GM21529 (cell line): ENCODE measurements around the gene TJP1.
"Not testable (repeated sequence)": the region's sequence is repeated elsewhere in the genome, so short reads cannot be mapped to it uniquely, and the experiment has no call there.

Experiments
- ATAC-seq: cut with Tn5 transposase; IDR thresholded peaks from one replicate; pipeline ENCODE4 v1.9.1; 2021; ENCODE audit not compliant: unreplicated experiment

The TJP1 gene

DNA sequence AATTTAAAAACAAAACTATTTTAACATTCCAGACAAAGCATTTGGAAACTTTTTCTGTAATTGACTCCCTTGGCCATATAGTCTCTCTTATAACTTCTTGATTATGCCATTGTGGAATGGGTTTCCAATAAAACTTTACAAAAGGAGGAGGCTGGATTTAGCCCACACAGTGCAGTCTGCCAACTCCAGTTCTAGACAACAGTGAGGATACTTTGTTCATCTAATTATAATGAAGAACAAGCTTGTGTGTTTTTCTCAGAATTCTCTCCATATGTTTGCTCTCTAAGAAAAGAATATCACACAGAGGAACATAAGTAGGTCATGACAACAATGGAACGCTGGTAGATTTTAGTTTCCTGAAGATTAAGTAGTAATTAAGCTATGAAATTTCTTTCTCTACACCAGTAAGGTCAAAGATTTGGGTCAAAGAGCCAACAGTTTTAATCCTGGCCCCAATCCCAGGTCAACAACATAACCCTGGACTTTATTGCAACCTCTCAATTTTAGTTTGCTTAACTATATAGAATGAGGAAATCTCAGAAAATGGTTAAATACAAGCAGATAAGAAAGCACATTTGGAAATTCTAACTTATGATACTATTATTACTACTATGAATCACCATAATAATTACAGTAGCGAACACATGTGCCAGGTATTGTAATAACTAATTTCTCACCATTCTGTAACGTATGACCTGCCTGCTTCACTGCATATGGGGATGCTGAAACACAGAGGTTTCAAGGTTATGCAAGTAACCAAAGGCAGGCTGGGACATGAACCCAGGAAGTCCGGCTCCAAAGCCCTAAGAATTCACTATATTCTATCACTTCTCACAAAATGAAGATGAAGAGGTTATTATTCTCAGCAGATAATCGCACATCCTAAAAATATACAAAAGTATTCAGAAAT, 65.7 kb downstream of the TJP1 start:
- no peak for ATAC-seq

GRCh38 chr15:29754009-29754408, 68.3 kb downstream of the TJP1 start:
- ATAC-seq = not testable (repeated sequence)

DNA sequence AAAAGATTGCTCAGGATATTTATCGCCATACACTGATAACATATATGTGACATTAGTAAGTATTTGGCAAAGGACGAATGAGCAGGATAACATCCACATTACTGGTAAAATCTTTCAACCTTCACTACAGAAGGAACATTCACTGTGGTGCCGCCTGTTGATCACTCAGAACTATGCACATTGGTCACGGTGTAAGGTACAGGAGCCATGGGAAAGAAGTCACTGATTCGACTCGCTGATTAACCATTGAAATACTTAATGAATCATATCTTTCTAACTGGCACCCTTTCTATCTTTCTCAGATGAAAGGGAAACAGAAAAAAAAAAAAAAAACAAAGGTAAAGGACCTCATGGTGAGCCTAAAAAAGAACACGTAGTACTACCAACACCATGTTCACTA, 68.8 kb downstream of the TJP1 start:
- ATAC-seq = no peak

DNA sequence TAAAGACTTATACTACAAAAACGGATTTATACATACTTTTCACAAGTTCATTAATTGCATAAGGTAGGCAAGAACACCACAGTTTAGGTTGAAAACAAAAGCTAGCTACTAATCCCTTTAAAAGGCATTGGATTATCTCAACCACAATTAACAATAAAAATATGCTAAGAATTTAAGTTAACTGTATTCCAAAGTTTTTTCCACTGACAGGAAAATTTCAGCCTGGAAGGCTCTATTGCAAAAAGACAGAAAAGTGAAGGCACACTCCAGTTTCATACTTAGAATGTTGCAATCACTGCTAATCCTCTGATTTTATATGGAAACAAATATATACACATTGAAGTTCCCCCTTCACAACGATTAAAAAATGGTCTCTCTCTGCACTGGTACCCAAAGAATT, 71.5 kb downstream of the TJP1 start:
- no peak for ATAC-seq

GRCh38 chr15:29749365-29750086, 72.7 kb downstream of the TJP1 start:
- no peak for ATAC-seq

- no peak for ATAC-seq
These were observed 74.3 kb downstream of the TJP1 start for GRCh38 chr15:29747837-29748417.

DNA sequence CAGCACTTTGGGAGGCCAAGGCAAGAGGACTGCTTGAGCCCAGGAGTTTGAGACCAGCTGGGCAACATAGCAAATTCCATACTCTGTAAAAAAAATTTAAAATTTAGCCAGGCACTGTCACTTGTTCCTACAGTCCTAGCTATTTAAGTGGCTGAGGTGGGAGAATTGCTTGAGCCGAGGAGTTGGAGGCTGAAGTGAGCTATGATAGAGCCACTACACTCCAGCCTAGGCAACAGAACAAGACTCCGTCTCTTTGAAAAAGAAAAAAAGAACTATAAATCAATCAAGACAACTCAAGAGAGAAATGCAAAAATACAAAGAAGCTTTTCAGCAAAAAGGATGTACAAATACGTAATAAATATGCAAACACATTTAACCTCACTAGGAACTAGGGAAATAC, 78.8 kb downstream of the TJP1 start:
- ATAC-seq = no peak

DNA sequence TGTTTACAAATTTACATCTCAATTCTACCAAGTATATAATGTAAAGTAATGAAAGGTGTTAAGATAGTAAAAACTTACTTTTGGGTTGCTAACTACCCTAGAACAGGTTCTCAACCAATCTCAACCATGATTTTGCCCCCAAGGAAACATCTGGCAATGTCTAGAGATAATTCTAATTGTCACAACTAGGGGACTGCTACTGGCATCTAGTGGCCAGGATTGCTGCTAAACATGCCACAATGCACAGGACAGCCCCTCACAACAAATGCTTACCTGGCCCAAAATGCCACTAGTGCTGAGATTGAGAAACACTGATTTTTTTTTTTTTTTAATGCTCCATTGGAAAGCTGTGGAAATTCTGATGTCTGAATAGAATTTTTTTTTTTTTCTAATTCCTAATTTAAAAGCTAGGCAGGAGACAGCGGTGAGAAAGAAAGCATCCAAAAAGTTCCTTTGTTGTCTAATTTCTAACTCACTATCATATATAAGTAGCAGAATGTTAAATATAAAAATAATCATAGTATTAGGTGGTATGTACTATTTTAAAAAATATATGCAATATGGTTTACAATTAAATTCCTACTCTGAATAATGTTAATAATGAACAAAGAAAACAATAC, 81.5 kb downstream of the TJP1 start:
- no peak for ATAC-seq

GRCh38 chr15:29736744-29737020, 85.6 kb downstream of the TJP1 start:
- ATAC-seq = no peak

DNA sequence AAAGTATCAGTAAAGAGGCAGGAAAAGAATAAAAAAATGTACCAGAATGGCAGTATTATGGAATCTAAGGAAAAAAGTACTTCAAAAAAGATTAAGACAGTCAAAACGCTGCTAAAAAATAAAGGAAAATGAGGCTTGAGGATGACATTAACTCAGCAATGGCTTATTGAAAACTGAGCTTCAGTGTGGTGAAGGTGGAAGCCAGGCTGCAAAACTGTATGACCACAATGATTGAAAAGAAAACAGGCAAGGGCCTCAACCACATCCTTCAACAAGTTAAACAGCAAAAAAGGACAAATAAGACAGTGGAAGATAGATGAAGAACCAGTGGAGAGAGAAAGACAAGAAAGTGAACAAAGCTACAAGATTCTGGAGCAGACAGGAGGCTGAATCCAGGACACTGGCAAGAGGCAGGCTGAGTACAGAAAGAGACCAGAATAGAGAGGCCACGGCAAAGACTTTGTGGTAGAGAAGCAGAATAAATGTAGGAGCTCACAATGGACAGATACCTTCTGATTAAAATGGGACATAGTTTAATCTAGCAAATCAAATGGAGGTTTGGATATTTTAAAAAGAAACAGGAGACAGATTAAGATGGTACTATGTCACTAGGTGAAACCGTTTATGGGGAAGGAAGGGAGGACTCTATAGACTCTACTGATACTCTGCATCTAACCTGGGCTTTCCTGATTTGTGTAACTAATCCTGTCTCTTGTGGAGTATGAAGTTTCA, 86.1 kb downstream of the TJP1 start:
- ATAC-seq = no peak

GRCh38 chr15:29734917-29735572, 87.2 kb downstream of the TJP1 start:
- ATAC-seq = no peak

DNA sequence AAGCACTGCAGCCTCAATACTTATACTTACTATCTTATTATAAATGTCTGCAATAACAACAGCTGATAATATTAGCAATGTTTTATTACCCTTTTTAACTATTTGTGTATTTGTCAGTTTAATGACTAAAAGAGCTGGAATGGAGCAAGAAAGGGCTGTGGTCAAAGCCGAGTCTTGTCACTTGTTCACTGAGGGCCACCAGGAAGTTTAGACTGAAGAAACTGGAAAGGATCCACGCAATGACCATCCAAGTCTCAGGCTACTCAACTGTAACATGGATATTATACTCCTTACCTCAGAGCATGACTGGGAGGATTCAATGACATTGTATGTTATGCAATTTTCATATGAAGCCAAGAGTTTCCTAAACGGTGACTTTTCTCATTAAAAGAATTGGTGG, 90.4 kb downstream of the TJP1 start:
- ATAC-seq = no peak

- not testable (repeated sequence) for ATAC-seq
These were observed 91.8 kb downstream of the TJP1 start for GRCh38 chr15:29730471-29730870.

DNA sequence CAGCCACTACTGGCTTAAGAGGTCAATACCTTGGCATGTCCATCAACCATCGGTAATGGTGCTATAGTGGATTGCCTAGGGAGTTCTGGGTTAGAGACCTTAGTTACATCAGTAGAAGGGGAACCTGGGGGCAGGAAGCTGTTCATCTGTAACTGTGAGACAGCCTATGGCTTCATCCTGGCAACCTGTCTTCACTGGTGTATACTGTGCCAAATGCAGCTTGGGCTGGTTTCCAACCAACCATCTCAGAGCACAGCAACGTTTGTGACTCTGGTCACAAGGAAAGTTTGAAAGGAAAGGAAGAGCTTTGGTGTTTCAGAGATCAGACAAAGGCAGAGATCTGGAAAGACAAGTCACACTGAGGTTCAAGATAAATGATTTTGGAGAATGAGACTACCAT, 93.8 kb downstream of the TJP1 start:
- ATAC-seq = no peak

GRCh38 chr15:29727871-29728270, 94.4 kb downstream of the TJP1 start:
- no peak for ATAC-seq

DNA sequence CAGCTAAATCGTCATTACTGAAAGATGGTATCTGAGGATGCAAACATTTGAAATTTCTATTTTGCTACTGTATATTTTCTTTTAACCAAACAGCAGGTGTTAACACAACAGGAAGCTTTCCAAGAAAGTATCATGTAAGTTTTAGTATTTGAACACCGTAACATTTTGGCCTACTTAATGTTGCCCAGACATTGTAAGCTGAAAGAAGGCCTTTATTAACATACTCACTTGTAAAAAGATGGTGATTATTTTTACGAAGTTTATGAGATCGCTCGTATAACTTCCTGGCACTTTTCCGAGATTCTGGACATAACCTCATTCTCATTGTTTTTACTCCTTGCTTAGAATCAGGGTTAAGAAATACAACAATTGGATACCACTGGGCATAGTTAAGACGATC, 95.7 kb downstream of the TJP1 start:
- no peak for ATAC-seq

GRCh38 chr15:29724026-29724425, 98.2 kb downstream of the TJP1 start:
- no peak for ATAC-seq

- no peak for ATAC-seq
These were observed 108.5 kb downstream of the TJP1 start for GRCh38 chr15:29713784-29714183.

DNA sequence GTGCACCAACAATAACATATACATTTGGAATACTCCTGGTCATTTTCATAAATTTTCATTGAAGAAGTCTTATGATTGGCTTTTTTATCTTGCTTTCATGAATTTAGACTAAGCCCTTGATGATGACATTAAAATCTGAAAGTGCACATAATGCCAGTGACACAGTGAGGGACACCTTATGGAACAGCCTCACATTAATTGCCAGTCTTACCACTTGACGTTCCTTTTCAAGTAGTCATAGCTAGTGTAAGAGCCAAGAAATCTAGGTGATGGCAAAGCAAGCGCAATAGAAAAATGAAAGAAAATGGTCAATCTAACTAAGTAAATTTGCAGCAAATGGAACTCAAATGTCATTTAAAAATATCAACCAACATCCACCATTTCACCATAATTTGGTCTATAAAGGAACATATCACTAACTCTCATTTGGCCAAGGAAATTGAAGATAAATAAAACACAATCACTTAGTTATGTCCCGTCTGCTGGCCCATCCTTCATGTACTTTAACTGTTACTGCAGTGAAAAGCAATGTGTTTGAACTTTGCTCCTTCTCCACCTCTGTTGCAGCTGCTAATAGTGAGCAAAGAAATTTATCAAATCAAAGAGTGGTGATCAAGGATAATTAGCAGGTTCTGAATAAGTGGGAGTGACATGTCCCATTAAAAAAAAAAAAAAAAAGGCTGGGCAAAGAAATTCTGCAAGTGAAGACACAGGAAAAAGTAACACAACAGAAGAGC, 110.0 kb downstream of the TJP1 start:
- no peak for ATAC-seq

- no peak for ATAC-seq
These were observed 110.7 kb downstream of the TJP1 start for GRCh38 chr15:29711531-29711930.
